GM12878 (cell line): ENCODE data around the gene CTNNBL1. TPM values are rescaled to one million over a fixed set of nuclear protein-coding genes. Genes with fewer than 3 reads are reported as not detected.

Source experiments
- CBX5 ChIP-seq: sonication (generic); IDR thresholded peaks from 2 replicates; pipeline ENCODE4 v1.6.1; 2016; ENCODE audit warnings: low read depth, moderate library complexity, mild to moderate bottlenecking, inconsistent platforms
- GATAD2B ChIP-seq: fragments of 450-650 bp; conservative IDR thresholded peaks from 2 replicates; pipeline ENCODE4 v1.6.1; 2017; ENCODE audit warnings: low read depth, mild to moderate bottlenecking, moderate library complexity
- HDAC2 ChIP-seq: fragments of 200-600 bp; sonication (generic); IDR thresholded peaks from 2 replicates; pipeline ENCODE4 v1.6.1; 2017
- HDAC6 ChIP-seq: fragments of 200-600 bp; sonication (generic); IDR thresholded peaks from one replicate; pipeline ENCODE4 v1.8.0; 2017; ENCODE audit warnings: antibody characterized with exemption; ENCODE audit not compliant: unreplicated experiment
- IKZF1 ChIP-seq: fragments of 450-650 bp; conservative IDR thresholded peaks from 2 replicates; pipeline ENCODE4 v1.6.1; 2017; ENCODE audit warnings: antibody characterized with exemption, mild to moderate bottlenecking
- KLF5 ChIP-seq: fragments of 450-650 bp; IDR thresholded peaks from 2 replicates; pipeline ENCODE4 v1.6.1; 2014; ENCODE audit warnings: mild to moderate bottlenecking; ENCODE audit not compliant: partially characterized antibody
- NFYB ChIP-seq: IDR thresholded peaks from 2 replicates; pipeline ENCODE4 v1.6.1; 2011; ENCODE audit warnings: low read depth, mild to moderate bottlenecking, low read length, improper control_type of control experiment, moderate library complexity; ENCODE audit not compliant: insufficient read depth
- NRF1 ChIP-seq: conservative IDR thresholded peaks from 2 replicates; pipeline ENCODE4 v1.6.1; 2011; ENCODE audit warnings: mild to moderate bottlenecking, low read depth, low read length, improper control_type of control experiment
- POU2F2 ChIP-seq: IDR thresholded peaks from 3 replicates; pipeline ENCODE4 v1.6.1; 2011; ENCODE audit warnings: low read depth, mild to moderate bottlenecking, low read length, borderline replicate concordance
- RB1 ChIP-seq: fragments of 450-650 bp; formaldehyde crosslinking; IDR thresholded peaks from 2 replicates; pipeline ENCODE4 v1.6.1; 2017; ENCODE audit warnings: mild to moderate bottlenecking, borderline replicate concordance
- SRF ChIP-seq, 2 experiments: IDR thresholded peaks; 2 replicates each; pipeline ENCODE4 v1.6.1; 2011; ENCODE audit warnings: low read depth in 2 of 2, low read length in 2 of 2, mild to moderate bottlenecking in 1 of 2, moderate library complexity in 1 of 2
- YBX1 ChIP-seq: fragments of 450-650 bp; IDR thresholded peaks from 2 replicates; pipeline ENCODE4 v1.6.1; 2016; ENCODE audit warnings: antibody characterized with exemption
- ZNF217 ChIP-seq: fragments of 450-650 bp; IDR thresholded peaks from 2 replicates; pipeline ENCODE4 v1.6.1; 2017; ENCODE audit warnings: antibody characterized with exemption, mild to moderate bottlenecking
- ZNF24 ChIP-seq: fragments of 450-650 bp; IDR thresholded peaks from 2 replicates; pipeline ENCODE4 v1.6.1; 2017; ENCODE audit warnings: antibody characterized with exemption, mild to moderate bottlenecking
- polyA plus RNA-seq, 11 experiments: library from polyadenylated mRNA; depleted of rRNA in 4 of 11; unstranded in 6 of 11; stranded (reverse) in 5 of 11; fragments of >200 nt; fragmentation: Nextera tagmentation in 4 of 11; fragmentation: Illumina TruSeq in 1 of 11; extraction: Ambion mirVana in 4 of 11; extraction: Trizol in 1 of 11; gene quantifications; 1 replicate in 1 of 11; 2 replicates in 10 of 11; pipeline versions ENCODE4 v1.2.1 to v1.2.3, GENCODE V29; 2011 to 2016; ENCODE audit warnings: inconsistent platforms in 2 of 11, missing spikeins in 2 of 11, low read depth in 1 of 11
- total RNA-seq, 4 experiments: library from RNA; depleted of rRNA in 3 of 4; stranded (reverse); fragments of >200 nt in 3 of 4; fragmentation: Illumina TruSeq in 1 of 4; extraction: Trizol in 1 of 4; gene quantifications; 2 replicates each; pipeline versions ENCODE4 v1.2.1 to v1.2.3, GENCODE V29; 2013 to 2021
- TF ChIP-seq, protein P1 (sequence below): IDR thresholded peaks from 2 replicates; pipeline ENCODE4 v1.6.1; 2012; ENCODE audit warnings: low read depth, low read length, improper control_type of control experiment
- TF ChIP-seq, protein P2 (sequence below): IDR thresholded peaks from 2 replicates; pipeline ENCODE4 v1.6.1; 2011; ENCODE audit warnings: mild to moderate bottlenecking, low read depth, low read length, moderate library complexity; ENCODE audit not compliant: insufficient replicate concordance
- TF ChIP-seq, protein P3 (sequence below): IDR thresholded peaks from 2 replicates; pipeline ENCODE4 v1.6.1; 2012; ENCODE audit warnings: low read depth, low read length, improper control_type of control experiment

CTNNBL1 gene
- total and polyA plus RNA-seq, 10 of the 15 experiments (the other 5 are each of a cell fraction or from before 2014, with no cell fraction given), result 43.1 to 102 (median 67.8) TPM

DNA sequence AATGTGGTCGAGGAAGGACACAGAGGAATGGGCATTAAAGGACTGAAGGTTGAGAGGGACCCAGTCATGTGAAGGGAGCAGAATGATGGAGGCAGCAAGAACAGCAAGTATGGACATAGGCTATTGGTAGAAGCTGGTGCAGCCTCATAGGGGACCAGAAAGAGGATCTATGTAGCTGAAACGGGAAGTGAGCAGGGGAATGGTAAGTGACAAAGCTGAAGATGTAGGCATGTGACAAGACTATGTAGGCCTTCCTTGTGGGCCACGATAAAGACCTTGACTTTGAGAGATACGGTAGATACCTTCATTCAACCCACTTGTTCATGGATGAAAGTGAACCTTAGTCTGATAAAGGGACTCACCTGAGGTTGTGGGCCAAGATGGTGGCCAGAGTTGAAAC lies 3.5 kb downstream of the CTNNBL1 start (continued):
- TF ChIP-seq, protein P1, sequence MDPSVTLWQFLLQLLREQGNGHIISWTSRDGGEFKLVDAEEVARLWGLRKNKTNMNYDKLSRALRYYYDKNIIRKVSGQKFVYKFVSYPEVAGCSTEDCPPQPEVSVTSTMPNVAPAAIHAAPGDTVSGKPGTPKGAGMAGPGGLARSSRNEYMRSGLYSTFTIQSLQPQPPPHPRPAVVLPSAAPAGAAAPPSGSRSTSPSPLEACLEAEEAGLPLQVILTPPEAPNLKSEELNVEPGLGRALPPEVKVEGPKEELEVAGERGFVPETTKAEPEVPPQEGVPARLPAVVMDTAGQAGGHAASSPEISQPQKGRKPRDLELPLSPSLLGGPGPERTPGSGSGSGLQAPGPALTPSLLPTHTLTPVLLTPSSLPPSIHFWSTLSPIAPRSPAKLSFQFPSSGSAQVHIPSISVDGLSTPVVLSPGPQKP, result no peak
- TF ChIP-seq ZNF217, result no peak
- no peak for TF ChIP-seq POU2F2
- TF ChIP-seq GATAD2B, result 0 out of 2 replicates have a peak, but pooled peaks have one; percentile 28
- TF ChIP-seq YBX1, result no peak
- no peak for TF ChIP-seq HDAC6
- no peak for TF ChIP-seq NFYB
- TF ChIP-seq CBX5, result no peak
- TF ChIP-seq, protein P2, sequence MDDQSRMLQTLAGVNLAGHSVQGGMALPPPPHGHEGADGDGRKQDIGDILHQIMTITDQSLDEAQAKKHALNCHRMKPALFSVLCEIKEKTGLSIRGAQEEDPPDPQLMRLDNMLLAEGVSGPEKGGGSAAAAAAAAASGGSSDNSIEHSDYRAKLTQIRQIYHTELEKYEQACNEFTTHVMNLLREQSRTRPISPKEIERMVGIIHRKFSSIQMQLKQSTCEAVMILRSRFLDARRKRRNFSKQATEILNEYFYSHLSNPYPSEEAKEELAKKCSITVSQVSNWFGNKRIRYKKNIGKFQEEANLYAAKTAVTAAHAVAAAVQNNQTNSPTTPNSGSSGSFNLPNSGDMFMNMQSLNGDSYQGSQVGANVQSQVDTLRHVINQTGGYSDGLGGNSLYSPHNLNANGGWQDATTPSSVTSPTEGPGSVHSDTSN, result no peak
- TF ChIP-seq IKZF1, result 0 out of 2 replicates have a peak, but pooled peaks have one; percentile 36
- TF ChIP-seq ZNF24, result 0 out of 2 replicates have a peak, but pooled peaks have one; percentile 13
- TF ChIP-seq, protein P3, sequence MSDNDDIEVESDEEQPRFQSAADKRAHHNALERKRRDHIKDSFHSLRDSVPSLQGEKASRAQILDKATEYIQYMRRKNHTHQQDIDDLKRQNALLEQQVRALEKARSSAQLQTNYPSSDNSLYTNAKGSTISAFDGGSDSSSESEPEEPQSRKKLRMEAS, result peak; percentile 55; the same call in 1 of the 2 replicates
- TF ChIP-seq RB1, result no peak
- TF ChIP-seq HDAC2, result no peak
- no peak for TF ChIP-seq SRF (IDR thresholded peaks at IDR 0.05; ENCODE audit: low read depth in 2 of 2, low read length in 2 of 2)
- TF ChIP-seq KLF5, result no peak
- no peak for TF ChIP-seq NRF1
- TF ChIP-seq, all 136 proteins: peak for 18
